ENCODE measurements around the gene SEC61A1. TPM values are rescaled to one million over a fixed set of nuclear protein-coding genes. Genes with fewer than 3 reads are reported as not detected.

SEC61A1 gene
- total RNA-seq, 6 experiments from 2014 or later: 497 to 608 (median 536) TPM

GRCh38 chr3:128021768-128022372, 30.4 kb upstream of the SEC61A1 start:
- H3K36me3 Mint-ChIP-seq (ENCODE audit: low read depth): no peaks in the 10 kb centered on the region
- no peak overlapping the region for H3K4me3 Mint-ChIP-seq
- no peaks in the 10 kb centered on the region for H3K4me1 Mint-ChIP-seq (ENCODE audit: low read depth)
- H3K27me3 Mint-ChIP-seq (ENCODE audit: insufficient read depth): peaks cover 24% of the 10 kb centered on the region
- no peaks in the 10 kb centered on the region for H3K9me3 Mint-ChIP-seq
- DNase-seq: no peak
- TF ChIP-seq, protein P1, sequence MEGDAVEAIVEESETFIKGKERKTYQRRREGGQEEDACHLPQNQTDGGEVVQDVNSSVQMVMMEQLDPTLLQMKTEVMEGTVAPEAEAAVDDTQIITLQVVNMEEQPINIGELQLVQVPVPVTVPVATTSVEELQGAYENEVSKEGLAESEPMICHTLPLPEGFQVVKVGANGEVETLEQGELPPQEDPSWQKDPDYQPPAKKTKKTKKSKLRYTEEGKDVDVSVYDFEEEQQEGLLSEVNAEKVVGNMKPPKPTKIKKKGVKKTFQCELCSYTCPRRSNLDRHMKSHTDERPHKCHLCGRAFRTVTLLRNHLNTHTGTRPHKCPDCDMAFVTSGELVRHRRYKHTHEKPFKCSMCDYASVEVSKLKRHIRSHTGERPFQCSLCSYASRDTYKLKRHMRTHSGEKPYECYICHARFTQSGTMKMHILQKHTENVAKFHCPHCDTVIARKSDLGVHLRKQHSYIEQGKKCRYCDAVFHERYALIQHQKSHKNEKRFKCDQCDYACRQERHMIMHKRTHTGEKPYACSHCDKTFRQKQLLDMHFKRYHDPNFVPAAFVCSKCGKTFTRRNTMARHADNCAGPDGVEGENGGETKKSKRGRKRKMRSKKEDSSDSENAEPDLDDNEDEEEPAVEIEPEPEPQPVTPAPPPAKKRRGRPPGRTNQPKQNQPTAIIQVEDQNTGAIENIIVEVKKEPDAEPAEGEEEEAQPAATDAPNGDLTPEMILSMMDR (IDR thresholded peaks at IDR 0.05): no peak
- H3K27ac Mint-ChIP-seq: no peak overlapping the region

DNA sequence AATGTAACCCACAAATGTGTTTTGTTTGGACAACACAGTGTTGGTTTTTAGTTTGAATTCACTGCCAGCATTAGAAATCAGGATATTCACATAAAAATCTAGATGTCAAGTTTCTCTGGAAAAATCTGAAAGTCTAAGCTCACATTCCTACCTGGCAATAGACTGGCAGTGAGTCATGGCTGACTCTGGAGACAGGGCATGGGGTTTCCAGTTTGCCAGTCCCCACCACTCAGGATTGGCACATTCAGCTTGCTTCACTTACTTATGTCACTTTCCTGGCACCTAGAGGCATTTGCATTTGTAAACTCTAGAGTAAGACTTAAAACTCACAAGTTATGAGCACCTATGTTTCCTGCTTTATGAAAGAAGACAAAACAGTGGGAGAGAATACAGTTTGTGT, 19.1 kb upstream of the SEC61A1 start:
- Mint-ChIP-seq H3K27me3 (ENCODE audit: insufficient read depth) (peaks cover 23% of the 10 kb centered on the region), H3K36me3 (ENCODE audit: low read depth) (no peaks in the 10 kb centered on the region), H3K4me3 (no peak overlapping the region), H3K27ac (no peak overlapping the region), H3K9me3 (no peaks in the 10 kb centered on the region), H3K4me1 (ENCODE audit: low read depth) (no peaks in the 10 kb centered on the region)
- TF ChIP-seq, protein P1 (IDR thresholded peaks at IDR 0.05): no peak
- no peak for DNase-seq

GRCh38 chr3:128036119-128036518, 16.1 kb upstream of the SEC61A1 start:
- Mint-ChIP-seq H3K4me3 (no peak overlapping the region), H3K4me1 (ENCODE audit: low read depth) (no peaks in the 10 kb centered on the region), H3K9me3 (no peaks in the 10 kb centered on the region), H3K27ac (no peak overlapping the region), H3K27me3 (ENCODE audit: insufficient read depth) (peaks cover 18% of the 10 kb centered on the region; the same call in 1 of the 2 replicates), H3K36me3 (ENCODE audit: low read depth) (no peaks in the 10 kb centered on the region)
- DNase-seq: no peak
- TF ChIP-seq, protein P1 (IDR thresholded peaks at IDR 0.05): no peak

DNA sequence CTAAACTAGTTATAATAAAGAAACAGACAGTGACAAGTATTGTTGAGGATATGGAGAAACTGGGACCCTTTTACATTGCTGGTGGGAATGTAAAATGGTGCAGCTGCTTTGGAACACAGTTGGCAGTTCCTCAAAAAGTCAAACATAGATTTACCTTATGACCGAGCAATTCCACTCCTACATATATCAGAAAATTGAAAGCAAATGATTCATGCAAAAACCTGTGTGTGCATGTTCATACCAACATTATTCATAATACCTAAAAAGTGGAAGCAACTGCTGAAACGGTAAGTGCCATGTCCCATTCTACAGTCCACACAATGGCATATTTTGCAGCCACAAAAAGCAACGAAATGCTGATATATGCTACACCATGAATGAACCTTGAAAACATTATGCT, 12.2 kb upstream of the SEC61A1 start:
- Mint-ChIP-seq H3K27ac (no peak overlapping the region), H3K27me3 (ENCODE audit: insufficient read depth) (peaks cover 21% of the 10 kb centered on the region), H3K4me1 (ENCODE audit: low read depth) (no peaks in the 10 kb centered on the region), H3K4me3 (no peak overlapping the region), H3K36me3 (ENCODE audit: low read depth) (no peaks in the 10 kb centered on the region), H3K9me3 (no peaks in the 10 kb centered on the region)
- TF ChIP-seq, protein P1 (IDR thresholded peaks at IDR 0.05): no peak
- no peak for DNase-seq

DNA sequence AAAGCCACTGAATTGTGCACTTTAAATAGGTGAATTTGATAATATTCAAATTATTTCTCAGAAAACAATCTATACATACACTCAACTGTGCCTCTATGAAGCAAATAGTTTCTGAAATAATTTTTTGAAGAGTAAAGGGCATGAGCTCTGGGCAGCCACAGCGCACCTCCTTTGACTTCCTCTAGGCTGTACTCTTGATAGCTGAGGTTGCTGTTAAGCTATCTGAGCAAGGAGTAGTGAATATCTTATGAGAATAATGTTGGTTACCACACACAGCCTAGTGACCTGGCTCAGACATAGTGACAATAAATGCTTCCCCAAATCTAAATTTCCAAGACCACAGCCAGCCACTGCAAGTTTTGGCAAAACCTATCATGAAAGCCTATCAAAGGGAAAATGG, 11.6 kb upstream of the SEC61A1 start:
- no peak overlapping the region for H3K4me3 Mint-ChIP-seq
- no peaks in the 10 kb centered on the region for H3K36me3 Mint-ChIP-seq (ENCODE audit: low read depth)
- no peaks in the 10 kb centered on the region for H3K9me3 Mint-ChIP-seq
- H3K27me3 Mint-ChIP-seq (ENCODE audit: insufficient read depth): peaks cover 16% of the 10 kb centered on the region
- DNase-seq: no peak
- TF ChIP-seq, protein P1 (IDR thresholded peaks at IDR 0.05): no peak
- H3K4me1 Mint-ChIP-seq (ENCODE audit: low read depth): no peaks in the 10 kb centered on the region
- H3K27ac Mint-ChIP-seq: no peak overlapping the region
